Tibial artery (tissue), 4 donors: ENCODE data around the gene FNBP1L.

Experiments used
- DNase-seq, 2 donors: peaks; one replicate each; pipeline ENCODE4 v3.0.0-alpha.2; 2019
- H3K27ac ChIP-seq, 2 donors: fragments of 200-600 bp; sonication (generic) in 1 of 2; 1 replicate in 1 of 2; 2 replicates in 1 of 2; pipeline ENCODE4 v1.5.1; 2018 to 2019; ENCODE audit warnings: mild to moderate bottlenecking in 1 of 2
- H3K27me3 ChIP-seq, 2 donors: fragments of 200-600 bp; sonication (generic) in 1 of 2; one replicate each; pipeline versions ENCODE4 v1.5.1 to v1.6.0; 2016 to 2019
- H3K36me3 ChIP-seq, 3 donors: fragments of 200-600 bp; sonication (generic) in 2 of 3; one replicate each; pipeline ENCODE4 v1.5.1; 2016 to 2019; ENCODE audit warnings: mild to moderate bottlenecking in 2 of 3
- H3K4me1 ChIP-seq, 4 donors: fragments of 200-600 bp; sonication (generic) in 2 of 4; 1 replicate in 3 of 4; 2 replicates in 1 of 4; pipeline ENCODE4 v1.5.1; 2016 to 2019
- H3K4me3 ChIP-seq, 2 donors: fragments of 200-600 bp; sonication (generic) in 1 of 2; 1 replicate in 1 of 2; 2 replicates in 1 of 2; pipeline ENCODE4 v1.5.1; 2018 to 2019; ENCODE audit warnings: mild to moderate bottlenecking in 2 of 2
- H3K9me3 ChIP-seq, 3 donors: fragments of 200-600 bp; sonication (generic) in 1 of 3; one replicate each; pipeline ENCODE4 v1.5.1; 2016 to 2019
- CTCF ChIP-seq, 2 experiments: fragments of 200-600 bp in 1 of 2; fragments of 450-650 bp in 1 of 2; IDR thresholded peaks; one replicate each; pipeline ENCODE4 v1.5.1; 2017 to 2019; ENCODE audit warnings: antibody characterized with exemption in 2 of 2, mild to moderate bottlenecking in 1 of 2, moderate library complexity in 1 of 2
- intact Hi-C: fragments of 100-400 bp; cut with DNase I; formaldehyde crosslinking; loops from one replicate; pipeline ENCODE4 v1.15.0; 2023; ENCODE audit warnings: low total_unique reads

FNBP1L gene

DNA sequence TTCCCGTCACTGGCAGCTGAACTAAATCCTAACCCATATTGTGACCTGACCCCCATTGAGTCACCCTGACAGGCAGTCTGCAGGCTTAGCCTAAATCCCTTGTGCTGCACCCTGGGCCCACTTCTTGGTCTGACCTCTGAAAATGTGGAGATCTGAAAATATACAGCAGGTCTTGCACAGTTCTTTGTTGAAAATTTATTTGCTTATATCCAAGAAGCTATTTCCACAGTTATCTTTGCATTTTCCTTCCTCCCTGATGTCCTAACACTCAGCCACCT lies 146.6 kb downstream of the FNBP1L start:
- H3K27ac ChIP-seq = no peak overlapping the region
- no peak for DNase-seq
- H3K4me3 ChIP-seq = no peak overlapping the region
- no peaks in the 10 kb centered on the region for H3K27me3 ChIP-seq
- no peak for TF ChIP-seq CTCF (IDR thresholded peaks at IDR 0.05)
- H3K4me1 ChIP-seq = peaks cover 0 to 87% (median 67%) of the 10 kb centered on the region in 4 donors
- no peaks in the 10 kb centered on the region for H3K9me3 ChIP-seq
- peaks cover 5 to 17% (median 9%) of the 10 kb centered on the region in 3 donors for H3K36me3 ChIP-seq
- intact Hi-C loops = loop anchor here (10.0 kb wide), 1 partner anchor 150 kb away; the partner anchor contains the start of gene FNBP1L

- TF ChIP-seq CTCF (IDR thresholded peaks at IDR 0.05) = no peak
- Histone ChIP-seq H3K9me3 (no peaks in the 10 kb centered on the region), H3K27ac (no peak overlapping the region), H3K27me3 (no peaks in the 10 kb centered on the region), H3K4me3 (no peak overlapping the region), H3K36me3 (peaks cover 0 to 10% (median 2%) of the 10 kb centered on the region in 3 donors), H3K4me1 (peaks cover 0 to 94% (median 73%) of the 10 kb centered on the region in 4 donors)
- no peak for DNase-seq
- intact Hi-C loops = loop anchor here (10.0 kb wide), 1 partner anchor 150 kb away; the partner anchor contains the start of gene FNBP1L
These were observed 147.3 kb downstream of the FNBP1L start for GRCh38 chr1:93595266-93595665.

GRCh38 chr1:93595743-93596142 lies 147.8 kb downstream of the FNBP1L start:
- no peak for TF ChIP-seq CTCF (IDR thresholded peaks at IDR 0.05)
- no peaks in the 10 kb centered on the region for H3K27me3 ChIP-seq
- H3K4me1 ChIP-seq = peaks cover 0 to 98% (median 76%) of the 10 kb centered on the region in 4 donors
- DNase-seq = no peak
- intact Hi-C loops = loop anchor here (10.0 kb wide), 1 partner anchor 151 kb away; the partner anchor contains the start of gene FNBP1L
- H3K4me3 ChIP-seq = no peak overlapping the region
- no peaks in the 10 kb centered on the region for H3K9me3 ChIP-seq
- no peak overlapping the region for H3K27ac ChIP-seq
- H3K36me3 ChIP-seq = peaks cover 0 to 10% (median 0%) of the 10 kb centered on the region in 3 donors

- Histone ChIP-seq H3K4me1 (peaks cover 0 to 96% (median 72%) of the 10 kb centered on the region in 4 donors), H3K36me3 (peaks cover 0 to 7% (median 0%) of the 10 kb centered on the region in 3 donors), H3K4me3 (no peak overlapping the region), H3K27ac (no peak overlapping the region), H3K9me3 (no peaks in the 10 kb centered on the region), H3K27me3 (no peaks in the 10 kb centered on the region)
- intact Hi-C loops = loop anchor here (10.0 kb wide), 1 partner anchor 152 kb away; the partner anchor contains the start of gene FNBP1L
- no peak for TF ChIP-seq CTCF (IDR thresholded peaks at IDR 0.05)
- DNase-seq = no peak
These were observed 148.6 kb downstream of the FNBP1L start for GRCh38 chr1:93596329-93597089.

DNA sequence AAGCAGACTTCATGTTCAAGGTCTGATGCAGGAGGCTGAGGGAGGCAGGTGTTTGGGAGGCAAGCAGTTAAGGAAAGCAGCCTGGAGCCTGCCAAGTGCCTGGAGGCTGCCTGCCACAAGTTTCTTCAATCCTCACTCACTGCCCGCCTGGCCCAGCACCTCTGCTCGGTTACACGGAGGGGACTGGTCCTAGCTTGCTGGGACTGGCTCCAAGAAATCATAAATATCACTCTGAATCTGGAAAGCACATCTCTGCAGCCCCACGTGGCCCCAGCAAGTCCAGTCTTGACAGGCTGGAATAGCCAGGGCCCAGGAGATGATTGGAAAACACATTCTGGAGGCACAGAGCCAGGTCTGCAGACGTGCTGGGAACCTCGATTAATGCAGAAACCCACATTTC lies 149.8 kb downstream of the FNBP1L start:
- no peaks in the 10 kb centered on the region for H3K36me3 ChIP-seq
- H3K27ac ChIP-seq = peak overlapping the region in 1 of 2 donors; percentile 24
- peaks cover 0 to 84% (median 60%) of the 10 kb centered on the region in 4 donors for H3K4me1 ChIP-seq
- no peaks in the 10 kb centered on the region for H3K27me3 ChIP-seq
- no peak for DNase-seq
- no peak overlapping the region for H3K4me3 ChIP-seq
- intact Hi-C loops = loop anchor here (10.0 kb wide), 1 partner anchor 153 kb away; the partner anchor contains the start of gene FNBP1L
- TF ChIP-seq CTCF (IDR thresholded peaks at IDR 0.05) = no peak
- no peaks in the 10 kb centered on the region for H3K9me3 ChIP-seq
